ENCODE results near the gene OGA. TPM values are rescaled to one million over a fixed set of nuclear protein-coding genes. Genes with fewer than 3 reads are reported as not detected.

OGA gene
- total and polyA plus RNA-seq, 2 experiments from 2014 or later = 46.1 to 76.8 TPM

- no peaks in the 10 kb centered on the region for H3K9me2 ChIP-seq (replicated peaks; ENCODE audit: insufficient read depth)
- H3K27ac ChIP-seq = no peak overlapping the region
- peaks cover 17% of the 10 kb centered on the region for H3K4me1 ChIP-seq (ENCODE audit: insufficient read depth)
- peaks cover 82% of the 10 kb centered on the region for H4K20me1 ChIP-seq (ENCODE audit: insufficient read depth, poor library complexity, severe bottlenecking)
- H3K79me2 ChIP-seq = peaks cover 85% of the 10 kb centered on the region
- no peaks in the 10 kb centered on the region for H3K9me3 ChIP-seq (ENCODE audit: low read depth)
- TF ChIP-seq CTCF (IDR thresholded peaks at IDR 0.05; ENCODE audit: poor library complexity) (no peak), EZH2phosphoT487 (IDR thresholded peaks at IDR 0.05; ENCODE audit: low read depth, severe bottlenecking, unreplicated experiment) (no peak), EZH2 (IDR thresholded peaks at IDR 0.05; ENCODE audit: borderline replicate concordance) (no peak)
- no peaks in the 10 kb centered on the region for H3K27me3 ChIP-seq
- 79% methylated on average over 8 of the region's 8 CpGs for WGBS (ENCODE audit: low lambda C conversion rate, missing lambda C conversion rate)
- H3K4me2 ChIP-seq = peak overlapping the region; percentile 91
- no peak overlapping the region for H2AFZ ChIP-seq
- H3K4me3 ChIP-seq = peak overlapping the region; percentile 82
- H3K36me3 ChIP-seq (replicated peaks; ENCODE audit: insufficient read depth, low read depth) = no peaks in the 10 kb centered on the region
- no peak for DNase-seq (ENCODE audit: low spot score)
Observed at GRCh38 chr10:101814466-101815071, 3.7 kb downstream of the OGA start.

GRCh38 chr10:101812606-101813005 is 5.6 kb downstream of the OGA start:
- TF ChIP-seq CTCF (IDR thresholded peaks at IDR 0.05; ENCODE audit: poor library complexity) (no peak), EZH2phosphoT487 (IDR thresholded peaks at IDR 0.05; ENCODE audit: low read depth, severe bottlenecking, unreplicated experiment) (no peak), EZH2 (IDR thresholded peaks at IDR 0.05; ENCODE audit: borderline replicate concordance) (no peak)
- H3K4me1 ChIP-seq (ENCODE audit: insufficient read depth) = peaks cover 13% of the 10 kb centered on the region
- H3K79me2 ChIP-seq = peaks cover 90% of the 10 kb centered on the region
- H3K4me2 ChIP-seq = no peak overlapping the region
- DNase-seq (ENCODE audit: low spot score) = no peak
- H3K9me2 ChIP-seq (replicated peaks; ENCODE audit: insufficient read depth) = no peaks in the 10 kb centered on the region
- peaks cover 97% of the 10 kb centered on the region for H4K20me1 ChIP-seq (ENCODE audit: insufficient read depth, poor library complexity, severe bottlenecking)
- no peaks in the 10 kb centered on the region for H3K9me3 ChIP-seq (ENCODE audit: low read depth)
- no peak overlapping the region for H3K4me3 ChIP-seq
- no peak overlapping the region for H3K27ac ChIP-seq
- WGBS (ENCODE audit: low lambda C conversion rate, missing lambda C conversion rate) = 96% methylated on average over 4 of the region's 4 CpGs
- H3K27me3 ChIP-seq = no peaks in the 10 kb centered on the region
- no peaks in the 10 kb centered on the region for H3K36me3 ChIP-seq (replicated peaks; ENCODE audit: insufficient read depth, low read depth)
- H2AFZ ChIP-seq = no peak overlapping the region

- Histone ChIP-seq H3K27ac (no peak overlapping the region), H3K4me3 (no peak overlapping the region), H3K4me2 (no peak overlapping the region), H2AFZ (no peak overlapping the region), H3K79me2 (peaks cover 82% of the 10 kb centered on the region), H3K36me3 (replicated peaks; ENCODE audit: insufficient read depth, low read depth) (no peaks in the 10 kb centered on the region), H3K27me3 (no peaks in the 10 kb centered on the region), H3K9me3 (ENCODE audit: low read depth) (no peaks in the 10 kb centered on the region), H3K4me1 (ENCODE audit: insufficient read depth) (no peaks in the 10 kb centered on the region), H4K20me1 (ENCODE audit: insufficient read depth, poor library complexity, severe bottlenecking) (peaks cover 58% of the 10 kb centered on the region), H3K9me2 (replicated peaks; ENCODE audit: insufficient read depth) (no peaks in the 10 kb centered on the region)
- 94% methylated on average over 1 of the region's 1 CpG for WGBS (ENCODE audit: low lambda C conversion rate, missing lambda C conversion rate)
- TF ChIP-seq EZH2phosphoT487 (IDR thresholded peaks at IDR 0.05; ENCODE audit: low read depth, severe bottlenecking, unreplicated experiment) (no peak), CTCF (IDR thresholded peaks at IDR 0.05; ENCODE audit: poor library complexity) (no peak), EZH2 (IDR thresholded peaks at IDR 0.05; ENCODE audit: borderline replicate concordance) (no peak)
- no peak for DNase-seq (ENCODE audit: low spot score)
Observed at GRCh38 chr10:101807158-101807557, 11.1 kb downstream of the OGA start.
